Heart left ventricle (tissue), 13 donors: ENCODE measurements around the gene AOX1.

Experiments used
- POLR2A ChIP-seq, 2 donors: fragments of 450-650 bp; IDR thresholded peaks; one replicate each; pipeline ENCODE4 v1.6.1; 2017; ENCODE audit warnings: antibody characterized with exemption in 2 of 2, mild to moderate bottlenecking in 2 of 2, moderate library complexity in 2 of 2
- TF ChIP-seq, protein P1 (sequence below), 12 donors: fragments of 200-600 bp; sonication (generic) in 4 of 12; IDR thresholded peaks; one replicate each; pipeline versions ENCODE4 v1.5.0 to v1.8.0; 2018 to 2022; ENCODE audit warnings: antibody characterized with exemption in 12 of 12, mild to moderate bottlenecking in 5 of 12
- donor health status: ischemic (EF 13 %, LVEDD 7.1; RV severe dilation, severe dysfunction).
- donor health status: DM: no; HTN: yes; CAD: no.
- donor health status: DM: no; HTN: no; CAD: no.
- donor health status: ischemic (EF 25% LVEDD 6.9; RV normal size, moderate dysfunction).
- donor health status: ischemic (EF 25% LVEDD 5.7; RV mildly dilated, moderate dysfunction).
- donor health status: ischemic (EF 35%, LVEDD 5.7; RV mildly dilated, moderate dysfunction).
- donor health status: nonischemic (EF 11% LVEDD 7.7; RV severe dilation, severe dysfunction).
- donor health status: DM: yes; HTN: yes; CAD: no.
- donor health status: PGD.
- donor health status: ischemic (EF 29% LVEDD 5.4; RV normal size, mild dysfunction).
- donor health status: nonischemic (EF 23%, LVEDD 6.1; RV moderate dilation, normal function).

- TF ChIP-seq, protein P1, sequence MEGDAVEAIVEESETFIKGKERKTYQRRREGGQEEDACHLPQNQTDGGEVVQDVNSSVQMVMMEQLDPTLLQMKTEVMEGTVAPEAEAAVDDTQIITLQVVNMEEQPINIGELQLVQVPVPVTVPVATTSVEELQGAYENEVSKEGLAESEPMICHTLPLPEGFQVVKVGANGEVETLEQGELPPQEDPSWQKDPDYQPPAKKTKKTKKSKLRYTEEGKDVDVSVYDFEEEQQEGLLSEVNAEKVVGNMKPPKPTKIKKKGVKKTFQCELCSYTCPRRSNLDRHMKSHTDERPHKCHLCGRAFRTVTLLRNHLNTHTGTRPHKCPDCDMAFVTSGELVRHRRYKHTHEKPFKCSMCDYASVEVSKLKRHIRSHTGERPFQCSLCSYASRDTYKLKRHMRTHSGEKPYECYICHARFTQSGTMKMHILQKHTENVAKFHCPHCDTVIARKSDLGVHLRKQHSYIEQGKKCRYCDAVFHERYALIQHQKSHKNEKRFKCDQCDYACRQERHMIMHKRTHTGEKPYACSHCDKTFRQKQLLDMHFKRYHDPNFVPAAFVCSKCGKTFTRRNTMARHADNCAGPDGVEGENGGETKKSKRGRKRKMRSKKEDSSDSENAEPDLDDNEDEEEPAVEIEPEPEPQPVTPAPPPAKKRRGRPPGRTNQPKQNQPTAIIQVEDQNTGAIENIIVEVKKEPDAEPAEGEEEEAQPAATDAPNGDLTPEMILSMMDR (IDR thresholded peaks at IDR 0.05), result no peak
- TF ChIP-seq POLR2A (IDR thresholded peaks at IDR 0.05), result no peak
Measured at GRCh38 chr2:200679535-200679934, 93.7 kb downstream of the AOX1 start.
